Sigmoid colon (tissue), 7 donors: ENCODE measurements around the gene STX2. TPM values are rescaled to one million over a fixed set of nuclear protein-coding genes. Genes with fewer than 3 reads are reported as not detected.
A peak's percentile ranks its signal among the peaks of the same experiment; 100 is the strongest.

ENCODE experiments used
- DNase-seq: peaks from one replicate; pipeline ENCODE4 v3.0.0-alpha.2; 2019
- H3K27ac ChIP-seq, 4 donors: fragments of 200-600 bp; sonication (generic); one replicate each; pipeline ENCODE4 v1.5.1; 2016 to 2019; ENCODE audit warnings: mild to moderate bottlenecking in 1 of 4
- H3K27me3 ChIP-seq, 3 donors: fragments of 200-600 bp; sonication (generic); one replicate each; pipeline ENCODE4 v1.5.1; 2019; ENCODE audit warnings: mild to moderate bottlenecking in 1 of 3
- H3K36me3 ChIP-seq, 4 donors: fragments of 200-600 bp; sonication (generic); one replicate each; pipeline ENCODE4 v1.5.1; 2016 to 2019
- H3K4me1 ChIP-seq, 4 donors: fragments of 200-600 bp; sonication (generic); one replicate each; pipeline ENCODE4 v1.5.1; 2017 to 2019
- H3K4me3 ChIP-seq, 4 donors: fragments of 200-600 bp; sonication (generic); one replicate each; pipeline ENCODE4 v1.5.1; 2017 to 2019; ENCODE audit warnings: mild to moderate bottlenecking in 2 of 4, moderate library complexity in 1 of 4
- H3K9me3 ChIP-seq, 4 donors: fragments of 200-600 bp in 3 of 4; sonication (generic) in 3 of 4; one replicate each; pipeline versions ENCODE4 v1.5.1 to v1.6.1; 2013 to 2019
- CTCF ChIP-seq, 4 experiments: fragments of 450-650 bp in 3 of 4; fragments of 200-600 bp in 1 of 4; IDR thresholded peaks; one replicate each; pipeline ENCODE4 v1.5.1; 2016 to 2019; ENCODE audit warnings: antibody characterized with exemption in 4 of 4, mild to moderate bottlenecking in 3 of 4, moderate library complexity in 2 of 4
- EP300 ChIP-seq, 4 donors: sonication (generic); formaldehyde crosslinking; IDR thresholded peaks; one replicate each; pipeline ENCODE4 v1.6.1; 2017; ENCODE audit warnings: antibody characterized with exemption in 4 of 4
- POLR2A ChIP-seq, 2 donors: fragments of 450-650 bp; IDR thresholded peaks; one replicate each; pipeline ENCODE4 v1.6.1; 2016; ENCODE audit warnings: antibody characterized with exemption in 2 of 2, mild to moderate bottlenecking in 2 of 2, moderate library complexity in 2 of 2
- POLR2AphosphoS5 ChIP-seq, 4 donors: sonication (generic); formaldehyde crosslinking; IDR thresholded peaks; one replicate each; pipeline ENCODE4 v1.6.1; 2017; ENCODE audit warnings: antibody characterized with exemption in 4 of 4
- WGBS, 2 donors: extraction: QIAGEN DNeasy Blood & Tissue Kit; methylation state at CpG; one replicate each; pipeline ENCODE4 v1.1.7; 2013; 5-methylcytosine and 5-hydroxymethylcytosine counted together
- intact Hi-C: fragments of 100-400 bp; cut with DNase I; formaldehyde crosslinking; loops from one replicate; pipeline ENCODE4 v1.15.1; 2023
- polyA plus RNA-seq, 3 donors: library from polyadenylated mRNA; stranded (reverse); fragments of 200-250 nt; gene quantifications; one replicate each; pipeline ENCODE4 v1.2.3, GENCODE V29; 2013
- total RNA-seq, 4 donors: library from RNA; depleted of rRNA; stranded (reverse); fragments of >200 nt; gene quantifications; one replicate each; pipeline ENCODE4 v1.1.0, GENCODE V29; 2016
- donor health status: healthy with polysubstance abuse.
- donor health status: Bipolar disorder and iron deficiency.
- donor health status: healthy.

Gene STX2
- total and polyA plus RNA-seq, 7 donors = 2.8 to 61.2 (median 39.2) TPM

DNA sequence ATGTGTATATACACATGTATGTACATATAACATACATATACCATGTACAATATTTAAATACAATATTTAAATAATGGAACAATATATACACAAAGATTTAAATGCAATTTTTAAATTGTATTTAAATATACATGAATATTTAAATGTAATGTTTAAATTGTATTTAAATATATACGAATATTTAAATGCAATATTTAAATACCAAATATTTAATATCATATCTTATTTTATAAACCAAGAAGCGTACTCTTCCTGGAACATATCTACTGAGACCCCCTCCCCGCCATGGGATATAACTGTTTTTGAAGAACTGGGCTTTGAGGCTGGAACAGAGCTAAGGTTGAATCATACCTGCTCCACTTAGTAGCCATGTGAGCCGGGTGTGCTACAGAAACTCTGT lies 93.1 kb downstream of the STX2 start:
- DNase-seq = no peak
- Histone ChIP-seq H3K27me3 (peaks cover 0 to 6% (median 0%) of the 10 kb centered on the region in 3 donors), H3K36me3 (no peaks in the 10 kb centered on the region), H3K9me3 (no peaks in the 10 kb centered on the region), H3K27ac (no peak overlapping the region), H3K4me1 (peaks cover 0 to 6% (median 2%) of the 10 kb centered on the region in 4 donors), H3K4me3 (no peak overlapping the region)
- TF ChIP-seq CTCF (IDR thresholded peaks at IDR 0.05) (no peak), POLR2A (IDR thresholded peaks at IDR 0.05) (no peak), EP300 (IDR thresholded peaks at IDR 0.05) (no peak), POLR2AphosphoS5 (IDR thresholded peaks at IDR 0.05) (no peak)
- intact Hi-C loops = loop anchor here (10.0 kb wide), 1 partner anchor 701 kb away; no protein-coding TSS in a partner anchor
- 83 to 87% methylated on average over 4 of the region's 4 CpGs for WGBS, 2 donors

- WGBS, 2 donors = 80 to 81% methylated on average over 5 of the region's 5 CpGs
- no peak for TF ChIP-seq CTCF (IDR thresholded peaks at IDR 0.05)
- TF ChIP-seq POLR2A (IDR thresholded peaks at IDR 0.05) = no peak
- no peak for TF ChIP-seq POLR2AphosphoS5 (IDR thresholded peaks at IDR 0.05)
- no peak for TF ChIP-seq EP300 (IDR thresholded peaks at IDR 0.05)
- H3K36me3 ChIP-seq = no peaks in the 10 kb centered on the region
- intact Hi-C loops = loop anchor here (10.0 kb wide), 1 partner anchor 699 kb away; no protein-coding TSS in a partner anchor
- H3K4me3 ChIP-seq = no peak overlapping the region
- peaks cover 0 to 6% (median 2%) of the 10 kb centered on the region in 4 donors for H3K4me1 ChIP-seq
- no peak overlapping the region for H3K27ac ChIP-seq
- H3K9me3 ChIP-seq = no peaks in the 10 kb centered on the region
- H3K27me3 ChIP-seq = peaks cover 0 to 14% (median 0%) of the 10 kb centered on the region in 3 donors
- peak; percentile 20 for DNase-seq
Observed at GRCh38 chr12:130744274-130744673, 94.8 kb downstream of the STX2 start.

DNA sequence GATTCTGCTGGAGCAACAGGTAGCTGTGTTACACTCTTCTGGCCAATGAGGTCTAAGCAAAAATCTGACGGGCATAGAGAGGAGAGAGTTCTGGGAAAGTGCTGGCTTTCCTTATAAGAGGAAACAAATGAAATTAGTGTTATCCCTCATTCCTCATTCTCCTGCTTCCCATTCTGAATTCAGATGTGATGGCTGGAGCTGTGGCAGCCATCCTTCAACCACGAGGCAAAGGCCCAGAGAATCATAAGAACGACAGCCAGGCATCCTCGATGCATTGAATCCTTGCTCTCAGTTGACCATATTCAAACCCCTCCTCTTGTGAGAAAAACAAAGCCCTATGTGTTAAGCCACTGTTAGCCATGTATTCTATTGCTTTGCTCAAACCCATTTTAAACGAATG lies 95.4 kb downstream of the STX2 start:
- intact Hi-C loops = loop anchor here (10.0 kb wide), 1 partner anchor 699 kb away; no protein-coding TSS in a partner anchor
- Histone ChIP-seq H3K27me3 (peaks cover 0 to 16% (median 0%) of the 10 kb centered on the region in 3 donors), H3K4me3 (no peak overlapping the region), H3K4me1 (peaks cover 0 to 6% (median 2%) of the 10 kb centered on the region in 4 donors), H3K27ac (no peak overlapping the region), H3K36me3 (no peaks in the 10 kb centered on the region), H3K9me3 (peaks cover 0 to 2% (median under 1%) of the 10 kb centered on the region in 4 donors)
- TF ChIP-seq POLR2AphosphoS5 (IDR thresholded peaks at IDR 0.05) (no peak), EP300 (IDR thresholded peaks at IDR 0.05) (no peak), POLR2A (IDR thresholded peaks at IDR 0.05) (no peak), CTCF (IDR thresholded peaks at IDR 0.05) (no peak)
- no peak for DNase-seq
- WGBS, 2 donors = 88 to 91% methylated on average over 5 of the region's 5 CpGs

- H3K27ac ChIP-seq = no peak overlapping the region
- 81 to 91% methylated on average over 2 of the region's 2 CpGs for WGBS, 2 donors
- intact Hi-C loops = loop anchor here (10.0 kb wide), 1 partner anchor 698 kb away; no protein-coding TSS in a partner anchor
- H3K4me3 ChIP-seq = no peak overlapping the region
- DNase-seq = no peak
- H3K36me3 ChIP-seq = no peaks in the 10 kb centered on the region
- peaks cover 0 to 20% (median 0%) of the 10 kb centered on the region in 3 donors for H3K27me3 ChIP-seq
- no peak for TF ChIP-seq POLR2AphosphoS5 (IDR thresholded peaks at IDR 0.05)
- TF ChIP-seq EP300 (IDR thresholded peaks at IDR 0.05) = no peak
- TF ChIP-seq POLR2A (IDR thresholded peaks at IDR 0.05) = no peak
- TF ChIP-seq CTCF (IDR thresholded peaks at IDR 0.05) = no peak
- H3K9me3 ChIP-seq = peaks cover 0 to 6% (median 2%) of the 10 kb centered on the region in 4 donors
- H3K4me1 ChIP-seq = peaks cover 0 to 4% (median 2%) of the 10 kb centered on the region in 4 donors
Observed at GRCh38 chr12:130743176-130743575, 95.9 kb downstream of the STX2 start.
